ENCODE data around the gene KCNJ12. TPM values are rescaled to one million over a fixed set of nuclear protein-coding genes. Genes with fewer than 3 reads are reported as not detected.
"Not testable (repeated sequence)": the region's sequence is repeated elsewhere in the genome, so short reads cannot be mapped to it uniquely, and the experiment has no call there.

Gene KCNJ12
- total RNA-seq, 4 donors from 2014 or later, result 0.84 to 2.4 (median 1.7) TPM

DNA sequence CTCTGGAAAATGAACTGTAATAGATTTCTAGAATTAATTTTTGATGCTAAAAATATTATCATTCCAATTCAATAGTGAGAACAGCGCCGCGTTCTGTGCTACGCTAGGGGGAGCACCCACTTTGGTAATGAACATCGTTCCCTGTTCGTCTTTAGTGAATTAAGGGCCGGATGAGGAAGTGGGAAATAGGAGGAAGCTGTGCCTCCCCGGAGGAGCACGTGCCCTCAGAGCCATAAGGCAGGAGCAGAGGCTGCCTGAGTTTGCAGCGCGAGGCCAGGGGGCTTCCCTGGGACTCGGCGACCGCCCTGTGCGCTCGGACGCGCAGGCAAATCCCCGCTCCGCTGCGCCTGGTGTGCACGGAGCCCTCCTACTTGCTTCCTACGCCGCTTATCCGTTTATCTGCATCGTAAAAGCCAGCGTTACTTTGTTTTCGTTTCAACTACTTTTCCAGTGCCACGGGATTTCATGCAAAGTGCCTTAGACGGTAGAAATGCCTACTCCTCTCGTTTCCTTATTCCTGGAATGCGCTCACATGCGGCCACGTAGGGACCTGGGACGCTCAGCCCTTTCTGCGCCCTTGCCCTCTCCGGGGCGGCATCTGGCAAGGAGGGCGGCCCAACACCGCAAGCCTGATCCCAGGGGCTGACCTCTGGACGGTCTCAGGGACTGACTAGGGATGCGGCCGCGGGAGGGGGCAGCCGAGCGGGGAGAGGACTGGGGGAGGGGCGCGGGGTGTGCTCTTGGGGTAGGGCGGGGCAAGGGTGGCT is 76.4 kb downstream of the KCNJ12 start:
- TF ChIP-seq, protein P1, sequence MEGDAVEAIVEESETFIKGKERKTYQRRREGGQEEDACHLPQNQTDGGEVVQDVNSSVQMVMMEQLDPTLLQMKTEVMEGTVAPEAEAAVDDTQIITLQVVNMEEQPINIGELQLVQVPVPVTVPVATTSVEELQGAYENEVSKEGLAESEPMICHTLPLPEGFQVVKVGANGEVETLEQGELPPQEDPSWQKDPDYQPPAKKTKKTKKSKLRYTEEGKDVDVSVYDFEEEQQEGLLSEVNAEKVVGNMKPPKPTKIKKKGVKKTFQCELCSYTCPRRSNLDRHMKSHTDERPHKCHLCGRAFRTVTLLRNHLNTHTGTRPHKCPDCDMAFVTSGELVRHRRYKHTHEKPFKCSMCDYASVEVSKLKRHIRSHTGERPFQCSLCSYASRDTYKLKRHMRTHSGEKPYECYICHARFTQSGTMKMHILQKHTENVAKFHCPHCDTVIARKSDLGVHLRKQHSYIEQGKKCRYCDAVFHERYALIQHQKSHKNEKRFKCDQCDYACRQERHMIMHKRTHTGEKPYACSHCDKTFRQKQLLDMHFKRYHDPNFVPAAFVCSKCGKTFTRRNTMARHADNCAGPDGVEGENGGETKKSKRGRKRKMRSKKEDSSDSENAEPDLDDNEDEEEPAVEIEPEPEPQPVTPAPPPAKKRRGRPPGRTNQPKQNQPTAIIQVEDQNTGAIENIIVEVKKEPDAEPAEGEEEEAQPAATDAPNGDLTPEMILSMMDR (IDR thresholded peaks at IDR 0.05), result peak; percentile 53 to 81 (median 75)
- TF ChIP-seq POLR2A (IDR thresholded peaks at IDR 0.05) (no peak), EP300 (IDR thresholded peaks at IDR 0.05) (peak in 1 of 2 donors; percentile 56)
- peak in 1 of 2 donors; percentile 72 for DNase-seq (ENCODE audit: low spot score in 2 of 2)
- peak overlapping the region; percentile 17 to 45 (median 30) for H3K4me3 ChIP-seq
- H3K4me1 ChIP-seq, result peaks cover 0 to 28% (median 4%) of the 10 kb centered on the region in 4 donors
- no peaks in the 10 kb centered on the region for H3K36me3 ChIP-seq
- WGBS, 2 donors, result 11 to 12% methylated on average over 37 to 41 of the region's 49 CpGs
- no peaks in the 10 kb centered on the region for H3K27me3 ChIP-seq
- no peaks in the 10 kb centered on the region for H3K9me3 ChIP-seq
- H3K27ac ChIP-seq, result peak overlapping the region in 2 of 4 donors; percentile 37 to 68

- no peak for DNase-seq (ENCODE audit: low spot score in 2 of 2)
- Histone ChIP-seq H3K4me1 (peaks cover 0 to 34% (median 4%) of the 10 kb centered on the region in 4 donors), H3K4me3 (peak overlapping the region in 2 of 4 donors; percentile 41 to 45), H3K27me3 (no peaks in the 10 kb centered on the region), H3K36me3 (no peaks in the 10 kb centered on the region), H3K27ac (peak overlapping the region in 1 of 4 donors; percentile 68), H3K9me3 (no peaks in the 10 kb centered on the region)
- WGBS, 2 donors, result 67 to 80% methylated on average over 13 to 16 of the region's 17 CpGs
- TF ChIP-seq, protein P1 (IDR thresholded peaks at IDR 0.05), result no peak
- TF ChIP-seq POLR2A (IDR thresholded peaks at IDR 0.05) (no peak), EP300 (IDR thresholded peaks at IDR 0.05) (no peak)
Observed at GRCh38 chr17:21453144-21453898, 77.2 kb downstream of the KCNJ12 start.

GRCh38 chr17:21454006-21454405 is 77.8 kb downstream of the KCNJ12 start:
- not testable (repeated sequence) for H3K27ac ChIP-seq; DNase-seq (ENCODE audit: low spot score in 2 of 2); H3K9me3 ChIP-seq; H3K27me3 ChIP-seq; H3K36me3 ChIP-seq; H3K4me3 ChIP-seq
- WGBS, 2 donors, result 89 to 93% methylated on average over 5 of the region's 5 CpGs
- peaks cover 0 to 34% (median 4%) of the 10 kb centered on the region in 4 donors for H3K4me1 ChIP-seq

DNA sequence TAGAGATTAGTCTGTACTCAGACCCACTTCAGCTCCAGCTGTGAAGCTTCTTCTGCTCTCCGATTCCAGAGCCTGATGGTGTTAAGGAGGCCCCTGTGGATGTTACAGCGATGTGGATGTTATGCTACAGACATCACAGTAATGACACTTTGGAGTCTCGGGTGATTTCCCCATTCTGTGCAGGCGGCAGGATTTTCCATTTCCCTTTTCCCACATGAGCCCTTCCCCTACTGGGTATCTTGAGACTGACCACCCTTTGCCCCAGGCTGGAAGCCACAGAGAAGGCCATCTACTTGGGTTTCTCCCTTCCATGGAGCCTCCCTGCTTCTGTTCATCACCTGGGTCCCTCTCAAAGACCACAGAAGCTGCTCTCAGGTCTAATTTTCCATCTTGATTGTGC is 78.3 kb downstream of the KCNJ12 start:
- 73 to 74% methylated on average over 4 of the region's 4 CpGs for WGBS, 2 donors

GRCh38 chr17:21455761-21456160 is 79.6 kb downstream of the KCNJ12 start:
- no peak for DNase-seq (ENCODE audit: low spot score in 2 of 2)
- H3K9me3 ChIP-seq, result no peaks in the 10 kb centered on the region
- TF ChIP-seq POLR2A (IDR thresholded peaks at IDR 0.05) (no peak), EP300 (IDR thresholded peaks at IDR 0.05) (no peak)
- TF ChIP-seq, protein P1 (IDR thresholded peaks at IDR 0.05), result no peak
- no peak overlapping the region for H3K27ac ChIP-seq
- H3K27me3 ChIP-seq, result no peaks in the 10 kb centered on the region
- 82 to 85% methylated on average over 6 of the region's 6 CpGs for WGBS, 2 donors
- H3K4me3 ChIP-seq, result no peak overlapping the region
- no peaks in the 10 kb centered on the region for H3K36me3 ChIP-seq
- H3K4me1 ChIP-seq, result peaks cover 0 to 47% (median 4%) of the 10 kb centered on the region in 4 donors

More for the DNA sequence above, 78.3 kb downstream of the KCNJ12 start:
- no peaks in the 10 kb centered on the region for H3K36me3 ChIP-seq
- H3K9me3 ChIP-seq, result no peaks in the 10 kb centered on the region
- no peak overlapping the region for H3K27ac ChIP-seq
- peaks cover 0 to 37% (median 4%) of the 10 kb centered on the region in 4 donors for H3K4me1 ChIP-seq
- no peak overlapping the region for H3K4me3 ChIP-seq
- no peaks in the 10 kb centered on the region for H3K27me3 ChIP-seq
- TF ChIP-seq, protein P1 (IDR thresholded peaks at IDR 0.05), result no peak
- no peak for TF ChIP-seq EP300 (IDR thresholded peaks at IDR 0.05)
- no peak for TF ChIP-seq POLR2A (IDR thresholded peaks at IDR 0.05)
- no peak for DNase-seq (ENCODE audit: low spot score in 2 of 2)

DNA sequence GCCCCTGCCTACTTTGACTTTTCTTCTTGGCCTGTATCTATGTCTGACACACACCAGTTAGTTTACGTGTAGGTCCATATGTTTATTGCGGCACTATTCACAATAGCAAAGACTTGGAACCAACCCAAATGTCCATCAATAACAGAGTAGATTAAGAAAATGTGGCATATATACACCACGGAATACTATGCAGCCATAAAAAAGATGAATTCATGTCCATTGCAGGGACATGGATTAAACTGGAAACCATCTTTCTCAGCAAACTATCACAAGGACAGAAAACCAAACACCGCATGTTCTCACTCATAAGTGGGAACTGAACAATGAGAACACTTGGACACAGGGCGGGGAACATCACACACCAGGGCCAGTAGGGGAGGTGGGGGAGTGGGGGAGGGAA is 80.3 kb downstream of the KCNJ12 start:
- DNase-seq (ENCODE audit: low spot score in 2 of 2); H3K27me3 ChIP-seq: not testable (repeated sequence)
- 80 to 83% methylated on average over 5 of the region's 5 CpGs for WGBS, 2 donors

More for the DNA sequence above, 80.3 kb downstream of the KCNJ12 start:
- H3K4me1 ChIP-seq, result peaks cover 0 to 51% (median 6%) of the 10 kb centered on the region in 4 donors
- H3K4me3 ChIP-seq, H3K27ac ChIP-seq, H3K36me3 ChIP-seq, H3K9me3 ChIP-seq: not testable (repeated sequence)
